Right lobe of liver (tissue), 4 donors: ENCODE results near the gene NLRP3.
"Not testable (repeated sequence)": the region's sequence is repeated elsewhere in the genome, so short reads cannot be mapped to it uniquely, and the experiment has no call there.

ENCODE experiments used
- POLR2A ChIP-seq: fragments of 450-650 bp; IDR thresholded peaks from one replicate; pipeline ENCODE4 v1.6.1; 2017; ENCODE audit warnings: antibody characterized with exemption, mild to moderate bottlenecking
- TF ChIP-seq, protein P1 (sequence below), 4 donors: fragments of 200-600 bp in 3 of 4; fragments of 450-650 bp in 1 of 4; IDR thresholded peaks; one replicate each; pipeline versions ENCODE4 v1.5.1 to v1.8.0; 2016 to 2022; ENCODE audit warnings: antibody characterized with exemption in 4 of 4, mild to moderate bottlenecking in 2 of 4
- donor health status: DM: no; HTN: no; CAD: no.
- donor health status: DM: no; HTN: no; CAD: no.
- donor health status: DM: no; HTN: yes; CAD: no.

DNA sequence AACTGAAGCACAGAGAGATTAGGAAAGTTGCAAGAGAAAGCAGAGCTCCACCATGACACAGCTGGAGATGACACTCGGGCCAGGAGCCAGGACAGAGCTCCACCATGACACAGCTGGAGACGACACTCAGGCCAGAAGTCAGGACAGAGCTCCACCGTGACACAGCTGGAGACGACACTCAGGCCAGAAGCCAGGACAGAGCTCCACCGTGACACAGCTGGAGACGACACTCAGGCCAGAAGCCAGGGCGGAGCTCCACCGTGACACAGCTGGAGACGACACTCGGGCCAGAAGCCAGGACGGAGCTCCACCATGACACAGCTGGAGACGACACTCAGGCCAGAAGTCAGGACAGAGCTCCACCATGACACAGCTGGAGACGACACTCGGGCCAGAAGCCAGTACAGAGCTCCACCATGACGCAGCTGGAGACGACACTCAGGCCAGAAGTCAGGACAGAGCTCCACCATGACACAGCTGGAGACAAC is 55.0 kb downstream of the NLRP3 start:
- TF ChIP-seq, protein P1, sequence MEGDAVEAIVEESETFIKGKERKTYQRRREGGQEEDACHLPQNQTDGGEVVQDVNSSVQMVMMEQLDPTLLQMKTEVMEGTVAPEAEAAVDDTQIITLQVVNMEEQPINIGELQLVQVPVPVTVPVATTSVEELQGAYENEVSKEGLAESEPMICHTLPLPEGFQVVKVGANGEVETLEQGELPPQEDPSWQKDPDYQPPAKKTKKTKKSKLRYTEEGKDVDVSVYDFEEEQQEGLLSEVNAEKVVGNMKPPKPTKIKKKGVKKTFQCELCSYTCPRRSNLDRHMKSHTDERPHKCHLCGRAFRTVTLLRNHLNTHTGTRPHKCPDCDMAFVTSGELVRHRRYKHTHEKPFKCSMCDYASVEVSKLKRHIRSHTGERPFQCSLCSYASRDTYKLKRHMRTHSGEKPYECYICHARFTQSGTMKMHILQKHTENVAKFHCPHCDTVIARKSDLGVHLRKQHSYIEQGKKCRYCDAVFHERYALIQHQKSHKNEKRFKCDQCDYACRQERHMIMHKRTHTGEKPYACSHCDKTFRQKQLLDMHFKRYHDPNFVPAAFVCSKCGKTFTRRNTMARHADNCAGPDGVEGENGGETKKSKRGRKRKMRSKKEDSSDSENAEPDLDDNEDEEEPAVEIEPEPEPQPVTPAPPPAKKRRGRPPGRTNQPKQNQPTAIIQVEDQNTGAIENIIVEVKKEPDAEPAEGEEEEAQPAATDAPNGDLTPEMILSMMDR (IDR thresholded peaks at IDR 0.05) = not testable (repeated sequence)
- TF ChIP-seq POLR2A = not testable (repeated sequence)
